ENCODE results near the gene SPPL2C. TPM values are rescaled to one million over a fixed set of nuclear protein-coding genes. Genes with fewer than 3 reads are reported as not detected.

The SPPL2C gene
- total and polyA plus RNA-seq, 2 experiments from 2014 or later = 0.12 TPM; not detected in 1

GRCh38 chr17:45837187-45837586 is 7.5 kb upstream of the SPPL2C start:
- H3K27ac ChIP-seq = no peak overlapping the region
- no peak overlapping the region for H3K4me3 ChIP-seq
- no peak for DNase-seq (ENCODE audit: low read depth in 1 of 2, low spot score in 1 of 2)
- no peaks in the 10 kb centered on the region for H3K27me3 ChIP-seq
- H3K9me3 ChIP-seq (ENCODE audit: low read depth) = no peaks in the 10 kb centered on the region
- H3K4me1 ChIP-seq (ENCODE audit: low read depth) = no peaks in the 10 kb centered on the region
- no peak for TF ChIP-seq CTCF (IDR thresholded peaks at IDR 0.05; ENCODE audit: low read depth, low read length)
- H3K36me3 ChIP-seq = no peaks in the 10 kb centered on the region

- no peaks in the 10 kb centered on the region for H3K4me1 ChIP-seq (ENCODE audit: low read depth)
- no peak overlapping the region for H3K4me3 ChIP-seq
- H3K27ac ChIP-seq = no peak overlapping the region
- H3K36me3 ChIP-seq = no peaks in the 10 kb centered on the region
- DNase-seq (ENCODE audit: low read depth in 1 of 2, low spot score in 1 of 2) = no peak
- no peaks in the 10 kb centered on the region for H3K9me3 ChIP-seq (ENCODE audit: low read depth)
- no peaks in the 10 kb centered on the region for H3K27me3 ChIP-seq
- TF ChIP-seq CTCF (IDR thresholded peaks at IDR 0.05; ENCODE audit: low read depth, low read length) = no peak
Measured at GRCh38 chr17:45837603-45838002, 7.1 kb upstream of the SPPL2C start.

- Histone ChIP-seq H3K9me3 (ENCODE audit: low read depth) (no peaks in the 10 kb centered on the region), H3K36me3 (no peaks in the 10 kb centered on the region), H3K4me3 (no peak overlapping the region), H3K4me1 (ENCODE audit: low read depth) (no peaks in the 10 kb centered on the region), H3K27me3 (no peaks in the 10 kb centered on the region), H3K27ac (no peak overlapping the region)
- TF ChIP-seq CTCF (IDR thresholded peaks at IDR 0.05; ENCODE audit: low read depth, low read length) = no peak
- no peak for DNase-seq (ENCODE audit: low read depth in 1 of 2, low spot score in 1 of 2)
Measured at GRCh38 chr17:45838751-45839295, 5.9 kb upstream of the SPPL2C start.

- no peak overlapping the region for H3K27ac ChIP-seq
- H3K4me3 ChIP-seq = no peak overlapping the region
- DNase-seq (ENCODE audit: low read depth in 1 of 2, low spot score in 1 of 2) = no peak
- H3K9me3 ChIP-seq (ENCODE audit: low read depth) = no peaks in the 10 kb centered on the region
- H3K36me3 ChIP-seq = no peaks in the 10 kb centered on the region
- no peak for TF ChIP-seq CTCF (IDR thresholded peaks at IDR 0.05; ENCODE audit: low read depth, low read length)
- no peaks in the 10 kb centered on the region for H3K27me3 ChIP-seq
- H3K4me1 ChIP-seq (ENCODE audit: low read depth) = no peaks in the 10 kb centered on the region
Measured at GRCh38 chr17:45839442-45839841, 5.2 kb upstream of the SPPL2C start.

GRCh38 chr17:45841186-45841585 is 3.5 kb upstream of the SPPL2C start:
- H3K9me3 ChIP-seq (ENCODE audit: low read depth) = no peaks in the 10 kb centered on the region
- TF ChIP-seq CTCF (IDR thresholded peaks at IDR 0.05; ENCODE audit: low read depth, low read length) = no peak
- no peak for DNase-seq (ENCODE audit: low read depth in 1 of 2, low spot score in 1 of 2)
- no peak overlapping the region for H3K4me3 ChIP-seq
- no peak overlapping the region for H3K27ac ChIP-seq
- H3K27me3 ChIP-seq = no peaks in the 10 kb centered on the region
- H3K36me3 ChIP-seq = no peaks in the 10 kb centered on the region
- H3K4me1 ChIP-seq (ENCODE audit: low read depth) = no peaks in the 10 kb centered on the region
